Right renal cortex interstitium (tissue), 3 donors: ENCODE measurements around the gene MSTN. TPM values are rescaled to one million over a fixed set of nuclear protein-coding genes. Genes with fewer than 3 reads are reported as not detected.

Experiments used
- DNase-seq, 3 donors: peaks; one replicate each; pipeline ENCODE4 v3.0.0-alpha.2; 2013; ENCODE audit warnings: low read depth in 3 of 3, low spot score in 2 of 3
- polyA plus RNA-seq, 3 donors: library from polyadenylated mRNA; unstranded; fragments of 120-200 nt; gene quantifications; one replicate each; pipeline ENCODE4 v1.2.1, GENCODE V29; 2013; ENCODE audit not compliant: insufficient read length in 3 of 3

The MSTN gene
- polyA plus RNA-seq = 1 to 10 TPM; 1.3 to 2.2 (median 2.1) TPM

DNA sequence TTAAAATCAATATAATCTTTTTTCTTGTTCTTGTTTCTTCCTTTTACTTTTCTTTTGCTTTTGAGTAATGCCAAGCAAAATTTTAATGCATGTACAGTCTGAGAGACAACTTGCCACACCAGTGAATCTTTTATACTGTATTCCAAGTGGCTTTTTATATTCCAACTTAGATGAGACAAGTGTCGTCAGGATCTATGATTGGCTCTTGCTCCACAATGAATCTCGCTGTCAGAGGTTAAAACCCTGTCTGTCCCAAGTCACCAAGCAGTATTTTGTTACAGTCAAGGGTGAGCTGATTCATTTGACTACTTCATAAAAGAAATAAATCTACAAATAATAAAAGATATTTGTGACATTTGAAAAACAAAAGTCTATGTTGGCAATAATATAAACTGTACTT lies at the start of gene MSTN:
Gene MSTN, minus strand, starts transcription at position 129 of the 400 bp plus-strand sequence. CDS start 133 bp downstream, outside the sequence.
- no peak for DNase-seq

DNA sequence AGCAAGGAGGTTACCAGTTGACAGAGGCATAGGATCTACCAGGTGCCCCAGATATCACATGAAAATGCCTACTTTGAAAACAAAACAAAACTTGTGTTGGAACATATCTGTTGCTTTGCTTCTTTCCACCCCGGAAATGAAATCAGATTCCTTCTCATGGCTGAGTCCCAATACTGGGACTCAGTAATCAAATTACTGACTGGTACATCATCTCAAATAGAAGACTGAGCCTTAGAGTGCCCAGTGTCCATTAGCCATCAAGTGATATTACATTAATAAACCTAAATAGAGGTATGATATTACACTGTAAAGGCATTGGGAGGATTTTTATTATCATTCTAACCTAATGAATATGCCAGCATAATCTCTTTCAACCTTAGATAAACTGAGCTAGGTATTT lies 48.6 kb upstream of the MSTN start:
- DNase-seq = no peak

DNA sequence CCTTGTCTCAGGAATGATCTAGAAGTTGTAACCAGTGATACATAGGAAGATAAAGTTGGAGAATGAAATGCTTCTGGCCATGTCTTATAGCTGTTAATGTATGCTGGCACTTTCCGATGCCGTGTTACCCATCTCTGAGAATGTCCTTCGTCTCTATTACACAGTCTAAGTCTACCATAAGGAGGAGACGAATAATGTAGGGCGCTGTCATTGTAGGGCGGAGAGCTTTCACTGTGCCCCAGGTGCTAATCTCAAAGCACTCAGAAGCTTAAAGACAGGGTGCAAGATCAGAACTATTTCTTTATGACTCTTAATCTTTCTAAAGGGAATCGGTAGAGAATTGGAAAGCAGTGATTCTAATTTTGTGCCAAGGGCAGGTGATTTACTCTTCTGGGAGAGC lies 48.2 kb upstream of the MSTN start:
- no peak for DNase-seq

DNA sequence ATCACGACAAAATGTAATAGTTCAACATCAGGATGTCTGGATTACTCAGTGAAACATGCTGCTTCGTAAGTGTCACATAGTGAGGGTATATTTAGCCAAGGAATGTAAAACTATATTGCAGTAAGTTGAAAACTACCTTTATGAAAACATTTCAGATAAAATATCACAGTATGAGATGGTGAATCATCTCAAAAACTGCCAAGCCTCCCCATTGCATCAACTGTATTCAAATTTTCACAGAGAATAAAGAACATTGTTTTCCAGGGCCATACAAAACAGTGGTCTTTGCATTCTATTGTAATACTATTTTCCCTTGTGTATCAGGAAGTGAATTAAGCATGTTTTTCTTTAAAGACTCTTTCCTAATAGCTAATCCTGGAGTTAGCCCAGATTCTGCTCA lies 47.6 kb upstream of the MSTN start:
- no peak for DNase-seq

DNA sequence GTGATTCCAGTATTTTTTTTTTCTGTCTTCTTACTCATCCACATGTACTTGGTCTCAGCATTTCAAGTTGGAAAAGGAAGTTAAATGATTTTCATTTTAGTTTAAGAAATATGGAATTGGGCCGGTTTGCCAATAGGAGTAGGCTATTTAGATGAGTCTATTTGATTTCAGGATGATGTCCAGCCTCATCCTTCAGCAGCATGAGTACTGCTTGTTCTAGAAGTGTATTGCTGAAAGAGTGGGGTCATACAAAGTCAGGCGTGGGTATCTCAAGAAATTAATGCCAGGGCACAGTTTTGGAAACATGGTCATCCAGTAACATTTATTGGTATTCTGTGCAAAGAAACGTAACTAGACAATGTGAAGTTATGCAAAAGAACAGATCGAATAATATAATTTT lies 44.9 kb upstream of the MSTN start:
- DNase-seq = no peak

DNA sequence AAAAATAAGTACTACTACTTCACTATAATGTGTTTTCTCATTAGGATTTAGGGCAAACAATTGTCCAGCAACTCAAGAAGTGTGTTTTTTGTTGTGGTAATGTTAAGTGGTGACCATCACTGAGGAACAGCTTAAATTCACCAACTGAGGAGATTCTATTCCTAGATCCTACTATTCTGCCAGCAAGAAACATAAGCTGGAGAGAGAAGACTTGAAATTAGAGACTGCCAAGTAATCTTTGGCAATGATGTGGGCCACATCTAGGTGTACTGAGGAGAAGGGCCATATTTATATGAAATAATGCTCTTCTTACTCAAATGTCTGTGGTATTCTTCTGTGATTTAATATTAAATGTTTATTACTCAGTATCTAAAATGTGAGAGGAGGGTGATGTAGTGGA lies 44.3 kb upstream of the MSTN start:
- DNase-seq = no peak

DNA sequence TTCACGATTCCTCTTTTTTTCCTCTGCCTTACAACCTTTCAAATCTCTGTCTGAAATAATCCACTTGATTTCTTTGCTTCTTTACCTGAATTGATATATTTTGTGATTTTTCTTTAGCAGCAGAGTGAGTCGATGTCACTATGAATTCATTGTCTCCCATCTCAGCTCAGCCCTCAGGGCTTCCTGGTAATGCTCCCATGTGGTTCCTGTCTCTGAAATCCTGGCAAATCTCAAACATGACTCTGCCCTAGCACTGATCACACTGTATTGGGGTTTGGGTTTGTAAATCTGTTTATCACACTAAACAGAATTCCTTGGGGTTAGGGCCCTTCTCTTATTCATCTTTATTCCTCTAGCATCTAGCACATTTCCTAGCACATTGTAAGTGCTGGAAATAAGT lies 43.0 kb upstream of the MSTN start:
- DNase-seq = no peak

DNA sequence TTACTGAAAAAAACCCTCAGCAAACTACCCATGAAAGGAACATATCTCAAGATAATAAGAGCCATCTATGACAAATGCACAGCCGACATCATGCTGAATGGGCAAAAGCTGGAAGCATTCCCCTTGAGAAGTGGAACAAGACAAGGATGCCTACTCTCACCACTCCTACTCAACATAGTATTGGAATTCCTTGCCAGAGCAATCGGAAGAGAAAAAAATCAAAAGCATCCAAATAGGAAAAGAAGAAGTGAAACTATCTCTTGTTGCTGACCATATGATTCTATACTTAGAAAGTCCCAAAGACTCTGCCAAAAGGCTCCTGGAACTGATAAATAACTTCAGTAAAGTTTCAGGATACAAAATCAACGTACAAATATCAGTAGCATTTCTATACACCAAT lies 40.6 kb upstream of the MSTN start:
- DNase-seq = no peak

DNA sequence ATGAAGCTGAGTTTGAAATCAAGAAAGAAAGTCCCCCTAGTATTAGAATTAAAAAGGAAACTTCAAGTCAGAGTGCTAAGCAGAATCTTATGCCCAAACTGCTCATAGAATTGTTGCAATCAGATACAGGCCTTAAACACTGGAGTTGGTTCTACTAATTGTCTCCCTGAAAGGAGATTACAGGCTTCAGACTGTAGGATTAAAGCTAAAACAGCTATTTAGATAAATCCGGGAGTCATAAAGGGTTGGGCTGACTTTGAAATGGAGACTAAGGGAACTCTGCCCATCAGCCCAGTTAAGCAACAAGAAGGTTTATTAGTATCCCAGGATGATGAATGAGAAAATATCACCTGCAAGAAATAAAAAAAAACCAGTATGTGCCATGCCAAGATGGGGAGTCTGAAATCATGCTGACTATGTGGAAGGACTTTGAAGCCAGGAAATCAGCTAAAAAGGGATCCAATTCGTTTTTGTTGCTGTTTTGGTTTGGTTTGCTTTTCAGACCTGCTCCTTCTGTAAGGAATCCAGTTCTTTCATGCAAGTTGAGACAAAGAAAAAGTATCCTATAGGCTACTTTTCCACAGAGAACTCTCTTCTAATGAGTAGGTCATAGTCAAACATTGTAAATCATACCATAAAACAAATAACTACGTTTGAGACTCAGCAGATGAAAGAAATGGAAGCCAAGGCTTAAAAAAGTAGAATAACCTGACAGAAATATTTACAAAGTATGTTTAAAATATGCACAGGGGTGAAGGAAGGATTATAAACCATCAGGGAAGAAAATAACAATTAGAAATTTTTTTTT lies 37.6 kb upstream of the MSTN start:
- DNase-seq = no peak

DNA sequence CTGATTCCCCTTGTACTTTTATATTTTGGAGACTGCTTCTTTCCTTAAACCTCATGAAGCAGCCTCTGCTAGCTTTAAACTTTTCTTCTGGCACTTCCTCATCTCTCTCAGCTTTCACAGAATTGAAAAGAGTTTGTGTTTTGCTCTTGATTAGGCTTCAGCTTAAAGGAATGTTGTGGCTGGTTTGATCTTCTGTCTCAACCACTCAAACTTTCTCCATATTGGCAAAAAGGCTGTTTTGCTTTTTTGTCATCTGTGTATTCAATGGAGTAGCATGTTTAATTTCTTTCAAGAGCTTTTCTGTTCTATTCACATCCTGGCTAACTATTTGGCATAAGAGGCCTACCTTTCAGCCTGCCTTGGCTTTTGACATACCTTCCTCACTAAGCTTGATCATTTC lies 36.3 kb upstream of the MSTN start:
- no peak for DNase-seq

DNA sequence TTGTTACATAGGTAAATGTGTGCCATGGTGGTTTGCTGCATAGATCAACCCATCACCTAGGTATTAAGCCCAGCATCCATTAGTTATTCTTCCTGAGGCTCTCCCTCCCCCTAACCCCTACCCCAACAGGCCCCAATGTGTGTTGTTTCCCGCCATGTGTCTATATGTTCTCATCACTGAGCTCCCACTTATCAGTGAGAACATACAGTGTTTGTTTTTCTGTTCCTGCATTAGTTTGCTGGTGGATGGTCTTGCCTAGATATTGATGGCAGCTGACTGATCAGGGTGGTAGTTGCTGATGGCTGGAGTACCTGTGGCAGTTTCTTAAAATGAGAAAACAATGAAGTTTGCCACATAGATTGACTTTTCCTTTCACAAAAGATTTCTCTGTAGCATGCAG lies 34.6 kb upstream of the MSTN start:
- DNase-seq = no peak

DNA sequence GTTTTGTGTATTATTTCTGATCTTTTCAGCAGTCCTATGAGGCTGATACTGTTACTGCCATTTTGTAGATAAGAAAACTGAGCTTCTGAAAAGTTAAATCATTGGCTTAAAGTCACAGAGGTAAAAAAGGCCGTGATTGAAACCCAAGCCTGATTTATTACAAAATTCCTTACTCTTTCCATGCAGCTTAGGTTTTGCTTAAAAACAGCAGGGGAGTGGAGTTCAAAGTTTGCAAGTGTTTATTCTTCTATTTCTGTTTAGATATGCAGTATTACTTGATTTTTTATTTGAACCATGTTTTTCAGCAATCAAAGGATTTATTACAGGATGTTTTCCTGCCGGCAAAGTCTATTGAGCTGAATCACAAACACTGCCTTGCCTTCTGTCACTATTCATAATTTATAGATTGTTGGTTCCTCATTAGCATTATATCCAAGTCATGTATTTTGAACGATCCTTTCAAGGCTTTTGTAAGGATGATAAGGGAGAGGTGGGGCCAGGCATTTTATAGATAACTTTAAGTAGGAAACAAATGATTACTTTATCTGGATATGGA lies 31.9 kb upstream of the MSTN start:
- DNase-seq = no peak

DNA sequence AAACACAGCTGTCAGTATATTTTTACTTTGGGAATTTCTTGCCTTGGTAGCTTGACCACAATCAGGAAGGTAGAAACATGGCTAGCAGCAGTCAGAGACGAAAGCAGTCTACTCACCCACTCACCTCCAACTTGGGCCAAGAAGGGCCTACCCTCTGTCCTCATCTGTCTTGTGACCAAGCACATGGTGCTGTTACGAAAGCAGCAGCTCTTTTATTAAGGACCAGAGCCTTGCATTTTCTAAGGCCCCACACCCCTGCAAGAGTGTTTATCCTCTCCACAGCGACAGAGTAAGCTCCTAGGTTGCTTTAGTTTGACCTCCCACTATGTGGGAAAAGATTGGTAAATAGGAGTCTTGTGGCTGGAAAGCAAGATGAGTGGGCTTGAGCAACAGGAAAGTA lies 31.3 kb upstream of the MSTN start:
- DNase-seq = no peak

DNA sequence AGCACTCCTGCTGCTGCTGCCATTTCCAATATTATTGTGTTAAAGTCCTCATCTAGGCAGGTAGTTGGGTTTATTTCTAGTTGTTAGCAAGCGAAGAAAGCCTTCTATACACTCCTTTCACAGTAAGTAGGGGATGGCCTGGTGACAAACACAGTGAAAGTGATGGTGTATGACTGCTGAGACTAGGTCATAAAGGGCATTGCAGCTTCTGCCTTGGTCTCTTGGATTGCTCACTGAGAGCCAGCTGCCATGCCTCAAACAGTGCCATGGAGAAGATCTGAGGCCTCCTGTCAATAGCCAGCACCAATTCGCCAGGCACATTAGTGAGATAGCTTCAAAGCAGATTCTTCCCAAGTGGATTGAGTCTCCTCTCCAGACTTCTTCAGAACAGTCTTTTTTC lies 27.6 kb upstream of the MSTN start:
- no peak for DNase-seq

DNA sequence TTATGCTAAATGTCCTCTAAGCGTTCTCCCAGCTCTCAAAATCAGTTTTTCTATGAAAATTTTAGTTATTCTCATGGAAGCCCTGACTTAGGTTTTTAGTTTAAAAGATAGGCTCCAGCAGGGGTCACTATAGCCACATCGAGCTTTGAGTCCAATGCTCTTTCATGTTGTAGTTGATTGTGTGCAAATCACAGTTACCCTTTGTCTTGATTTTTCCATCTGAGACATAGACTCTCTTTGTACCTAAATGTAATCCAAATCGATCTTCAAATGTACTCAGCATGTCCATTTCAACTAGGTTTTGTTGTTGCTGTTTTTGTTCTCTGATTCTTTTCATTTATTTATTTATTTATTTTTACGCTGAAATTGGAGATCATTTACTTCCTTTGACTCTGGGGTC lies 26.4 kb upstream of the MSTN start:
- DNase-seq = peak; percentile 49 to 57 (median 52)

DNA sequence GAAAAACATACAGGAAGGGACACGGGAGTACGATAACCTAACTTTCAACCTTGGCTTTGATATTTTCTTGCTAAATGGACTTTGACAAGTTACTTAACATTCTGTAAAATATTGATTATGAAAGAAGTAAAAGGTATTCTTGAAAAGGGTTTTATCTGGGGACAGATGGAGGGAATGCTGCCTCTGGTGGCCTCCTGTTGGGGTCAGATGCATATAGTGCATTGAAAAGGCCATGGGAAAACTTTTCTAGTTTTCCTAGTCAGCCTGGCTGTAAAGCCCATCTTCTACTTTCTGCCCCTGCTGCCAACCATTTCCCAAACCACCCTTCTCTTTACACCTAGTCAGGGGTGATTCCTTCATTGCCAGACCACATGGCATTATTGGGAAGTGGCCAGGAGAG lies 22.2 kb upstream of the MSTN start:
- no peak for DNase-seq

DNA sequence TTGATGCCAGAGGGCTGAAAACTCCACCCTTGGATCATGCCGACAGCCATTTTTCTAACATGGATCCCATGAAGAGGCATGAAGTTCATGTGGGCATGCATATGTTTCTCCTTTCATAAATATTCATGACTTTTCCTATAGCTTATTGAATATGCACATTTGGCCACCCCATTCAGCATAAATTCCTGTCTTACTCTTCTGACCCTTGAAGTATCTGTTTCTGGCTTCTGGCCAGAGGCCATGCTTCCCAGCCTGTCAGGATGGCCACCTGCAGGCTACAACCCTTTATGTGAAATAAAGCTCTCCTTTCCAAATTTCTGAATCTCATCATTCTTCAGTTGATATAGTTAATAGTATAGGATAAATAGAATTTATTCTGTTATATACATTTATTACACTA lies 19.6 kb upstream of the MSTN start:
- DNase-seq = no peak

DNA sequence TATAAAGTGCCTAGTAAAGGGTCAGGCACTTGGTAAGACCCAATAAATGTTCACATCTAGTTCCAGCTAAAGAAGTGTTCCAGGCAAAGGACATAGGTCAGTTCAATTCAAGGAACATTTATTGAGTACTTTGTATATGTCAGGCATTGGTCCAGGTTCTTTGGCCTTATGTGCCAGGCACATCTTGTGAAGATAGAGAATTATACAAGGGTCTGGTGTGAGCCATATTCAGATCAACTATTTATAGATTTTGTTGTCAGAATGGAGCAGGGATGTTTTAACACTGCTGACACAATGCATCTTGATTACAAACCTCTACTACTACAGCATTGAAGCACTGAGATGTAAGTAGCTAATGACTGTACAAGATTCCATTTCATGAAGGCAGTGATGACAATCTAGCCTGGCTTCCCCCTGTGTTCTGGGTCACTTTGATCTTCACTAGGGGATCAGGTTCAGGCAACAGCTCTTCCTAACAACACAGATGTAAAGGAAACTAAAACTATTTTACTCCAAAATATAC lies 18.1 kb upstream of the MSTN start:
- no peak for DNase-seq

DNA sequence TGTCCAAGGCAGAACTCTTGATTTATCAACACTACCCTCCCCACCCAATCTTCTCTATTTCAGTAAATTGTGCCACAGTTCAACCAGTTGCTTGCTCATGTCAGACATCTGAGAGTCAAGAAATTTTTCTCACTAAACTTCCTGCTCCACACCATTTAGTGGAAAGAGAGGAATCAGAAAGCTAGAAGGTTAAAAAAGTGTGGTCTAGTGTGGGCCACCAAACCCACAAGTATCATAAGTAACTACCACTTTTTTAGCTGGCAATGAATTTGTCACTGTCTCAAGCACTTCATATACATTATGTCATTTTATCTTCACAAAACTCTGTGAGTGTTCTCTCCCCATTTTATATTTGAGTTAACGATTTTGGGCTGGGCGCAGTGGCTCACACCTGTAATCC lies 16.6 kb upstream of the MSTN start:
- no peak for DNase-seq

DNA sequence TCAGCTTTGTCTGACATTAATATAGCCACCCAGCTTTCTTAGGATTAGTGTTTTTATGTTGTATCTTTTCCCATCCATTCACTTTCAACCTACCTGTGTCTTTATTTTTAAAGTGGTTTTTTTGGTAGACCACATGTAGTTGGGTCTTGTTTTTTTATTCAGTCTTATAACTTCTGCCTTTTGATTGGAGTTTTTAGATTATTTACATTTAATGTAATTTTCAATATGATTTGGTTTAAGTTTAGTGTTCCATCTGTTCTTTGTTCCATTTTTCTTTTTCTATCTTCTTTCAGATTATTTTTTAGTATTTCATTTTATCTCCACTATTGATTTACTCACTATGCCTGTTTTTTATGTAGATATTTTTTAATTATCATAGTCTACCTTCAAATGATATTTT lies 13.1 kb upstream of the MSTN start:
- DNase-seq = no peak

DNA sequence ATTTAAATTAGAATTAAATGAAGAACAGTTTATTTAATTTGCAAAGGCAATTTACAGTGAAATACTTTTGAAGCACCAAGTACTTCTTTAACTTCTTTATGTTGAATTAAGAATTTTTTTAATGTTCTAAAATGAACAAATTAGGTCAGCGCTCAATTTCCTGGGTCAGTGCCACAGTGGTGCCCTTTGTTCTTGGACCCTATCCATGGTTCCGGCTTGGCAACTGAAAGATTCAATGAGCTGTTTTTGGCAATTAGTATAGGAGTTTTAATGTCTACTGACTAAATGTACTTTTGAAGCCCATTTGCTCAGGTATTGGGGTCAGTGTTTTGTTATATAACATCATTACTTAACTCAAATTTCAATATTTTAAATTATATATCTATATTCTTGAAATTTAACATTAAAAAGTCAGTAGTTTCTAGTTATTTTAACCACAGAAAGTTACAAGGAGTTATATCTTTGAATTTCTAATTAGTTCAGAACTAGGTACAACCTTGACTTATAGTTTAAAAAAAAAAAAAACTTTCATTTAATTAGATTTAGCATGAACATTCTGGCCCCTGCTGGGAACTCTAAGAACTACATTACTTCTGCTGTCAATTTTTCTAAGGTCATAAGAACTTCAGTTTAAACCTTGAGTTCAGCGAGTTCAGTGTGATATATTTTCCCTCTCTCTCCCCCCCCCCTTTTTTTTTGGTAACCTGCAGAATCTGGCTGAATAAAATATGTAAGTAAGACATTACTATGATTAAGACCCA lies 7.6 kb upstream of the MSTN start:
- DNase-seq = peak in 1 of 3 donors; percentile 54

DNA sequence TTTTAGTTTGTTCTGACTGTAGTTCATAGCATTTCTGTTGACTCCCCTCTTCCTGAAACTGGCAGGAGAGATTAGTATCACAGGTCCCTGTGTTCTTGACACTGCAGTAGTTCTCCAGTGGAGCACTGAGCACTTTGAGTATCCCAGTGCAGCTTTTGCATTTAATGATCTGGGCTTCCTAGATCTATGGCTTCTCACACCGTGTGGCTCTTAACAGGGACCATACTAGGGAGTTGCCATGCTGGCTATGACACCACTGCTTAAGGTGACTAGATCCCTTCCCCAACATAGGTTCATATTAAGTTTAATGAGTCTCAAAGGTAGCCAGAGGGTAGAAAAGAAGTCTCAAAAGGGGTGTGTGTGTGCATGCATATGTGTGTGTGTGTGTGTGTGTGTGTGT lies 6.2 kb upstream of the MSTN start:
- DNase-seq = no peak
